Jurkat, Clone E6-1 (cell line): Measurements from ENCODE around the gene EYS.
"Not testable (repeated sequence)": the region's sequence is repeated elsewhere in the genome, so short reads cannot be mapped to it uniquely, and the experiment has no call there.

Experiments used
- DNase-seq: peaks from one replicate; pipeline ENCODE4 v3.0.0-alpha.2; 2011; ENCODE audit warnings: low read depth, low spot score
- H3K4me3 ChIP-seq: 2 replicates; pipeline ENCODE4 v1.5.1; 2011; ENCODE audit warnings: mild to moderate bottlenecking, low read length, control low read depth, moderate library complexity

The EYS gene

DNA sequence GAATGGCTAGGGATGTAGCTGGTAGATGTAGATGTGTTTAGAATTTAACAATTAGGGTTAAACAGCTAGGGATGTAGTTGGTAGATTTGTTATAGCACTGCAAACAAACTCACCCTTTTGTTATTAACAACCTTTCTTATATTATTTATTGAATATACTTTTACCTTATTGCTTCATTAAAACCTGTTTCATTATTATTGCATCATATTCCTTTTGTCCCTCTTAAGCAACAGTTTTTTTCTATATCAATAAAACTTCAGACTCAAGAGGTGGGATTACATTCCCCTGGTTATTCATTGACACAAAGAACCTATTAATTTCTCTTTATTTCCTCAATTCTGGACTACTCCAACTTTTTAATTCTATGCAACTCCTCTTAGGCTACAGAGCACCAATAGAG lies 661.2 kb downstream of the EYS start:
- no peak for DNase-seq
- H3K4me3 ChIP-seq, result no peak overlapping the region

DNA sequence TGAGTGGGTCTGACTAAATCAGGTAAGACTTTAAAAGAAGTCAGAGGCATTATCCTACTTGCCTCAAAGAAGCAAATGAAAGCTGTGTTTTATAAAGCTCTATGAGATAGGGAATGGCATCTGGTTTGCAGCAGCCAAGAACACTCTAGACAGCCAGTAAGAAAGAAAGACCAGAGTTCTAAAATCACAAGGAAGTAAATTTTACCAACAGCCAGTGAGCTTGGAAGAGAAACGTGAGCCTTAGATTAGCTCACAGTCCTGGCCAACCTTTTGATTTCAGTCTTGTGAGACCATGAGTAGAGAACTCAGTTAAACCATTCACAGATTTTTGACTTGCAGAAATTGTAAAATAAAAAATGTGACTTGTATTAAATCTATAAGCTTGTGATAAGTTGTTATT lies 693.0 kb downstream of the EYS start:
- H3K4me3 ChIP-seq, result no peak overlapping the region
- no peak for DNase-seq

DNA sequence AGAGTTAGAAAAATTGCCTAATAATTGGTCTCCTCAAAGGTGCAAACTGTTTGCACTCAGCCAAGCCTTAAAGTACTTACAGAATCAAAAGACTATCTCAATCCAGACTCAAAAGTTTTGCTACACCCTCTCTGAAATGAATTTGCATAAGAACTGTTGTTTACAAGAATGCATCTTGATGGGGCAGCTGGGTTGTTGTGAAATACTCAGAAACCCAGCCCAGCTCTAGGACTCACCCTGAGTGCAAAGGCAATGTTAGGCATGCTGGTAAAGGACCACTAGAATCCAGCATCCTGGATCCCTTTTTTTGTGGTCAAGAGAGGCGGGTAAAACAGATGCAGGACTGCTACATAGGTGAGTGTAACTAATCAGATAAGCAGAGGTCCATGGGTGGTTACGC lies 700.2 kb downstream of the EYS start:
- DNase-seq, result no peak
- H3K4me3 ChIP-seq, result no peak overlapping the region

DNA sequence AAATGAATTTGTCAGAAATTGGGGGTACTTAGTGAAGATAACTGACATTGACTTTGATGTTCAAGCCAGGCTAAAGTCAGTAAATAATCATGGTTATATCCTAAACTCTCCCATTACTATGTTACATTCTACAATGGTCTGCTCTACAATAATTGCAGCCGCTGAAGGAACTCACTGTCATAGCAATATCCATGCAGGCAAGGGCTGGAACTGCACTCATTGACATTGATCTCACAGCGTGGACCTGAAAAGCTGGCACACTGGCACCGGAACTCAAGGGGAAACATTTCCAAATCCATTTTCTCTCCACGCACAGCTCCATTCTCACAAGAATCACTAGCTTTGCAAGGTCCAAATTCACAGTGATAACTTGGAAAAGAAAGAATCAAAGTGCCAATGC lies 702.7 kb downstream of the EYS start:
- no peak overlapping the region for H3K4me3 ChIP-seq
- DNase-seq, result no peak

GRCh38 chr6:65002882-65003281 lies 704.1 kb downstream of the EYS start:
- not testable (repeated sequence) for DNase-seq, H3K4me3 ChIP-seq

GRCh38 chr6:65000815-65001214 lies 706.2 kb downstream of the EYS start:
- H3K4me3 ChIP-seq, result no peak overlapping the region
- DNase-seq, result no peak

GRCh38 chr6:64998204-64998603 lies 708.8 kb downstream of the EYS start:
- DNase-seq, result no peak
- no peak overlapping the region for H3K4me3 ChIP-seq

- DNase-seq, result no peak
- H3K4me3 ChIP-seq, result no peak overlapping the region
These were observed 710.7 kb downstream of the EYS start for GRCh38 chr6:64996301-64996700.

GRCh38 chr6:64990652-64991304 lies 716.2 kb downstream of the EYS start:
- no peak overlapping the region for H3K4me3 ChIP-seq
- no peak for DNase-seq

DNA sequence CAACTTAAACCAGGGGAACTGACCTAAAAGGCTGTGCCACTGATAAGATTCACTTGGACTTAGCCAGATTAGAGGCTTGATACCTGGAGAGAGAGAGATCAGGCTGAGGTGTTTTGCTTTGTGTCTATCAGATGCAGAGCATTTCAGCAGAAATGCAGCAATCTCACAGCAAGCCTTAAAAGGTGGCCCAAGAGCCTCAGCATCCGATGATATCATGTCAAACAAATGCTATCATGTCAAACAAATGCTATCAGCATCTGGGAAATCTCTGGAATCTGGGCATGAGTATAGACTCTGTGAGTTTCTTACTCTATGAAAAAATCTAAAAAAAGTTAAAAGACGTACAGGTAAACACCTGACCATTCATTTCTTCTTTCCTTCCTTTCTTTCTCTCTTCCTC lies 718.9 kb downstream of the EYS start:
- no peak for DNase-seq
- no peak overlapping the region for H3K4me3 ChIP-seq

DNA sequence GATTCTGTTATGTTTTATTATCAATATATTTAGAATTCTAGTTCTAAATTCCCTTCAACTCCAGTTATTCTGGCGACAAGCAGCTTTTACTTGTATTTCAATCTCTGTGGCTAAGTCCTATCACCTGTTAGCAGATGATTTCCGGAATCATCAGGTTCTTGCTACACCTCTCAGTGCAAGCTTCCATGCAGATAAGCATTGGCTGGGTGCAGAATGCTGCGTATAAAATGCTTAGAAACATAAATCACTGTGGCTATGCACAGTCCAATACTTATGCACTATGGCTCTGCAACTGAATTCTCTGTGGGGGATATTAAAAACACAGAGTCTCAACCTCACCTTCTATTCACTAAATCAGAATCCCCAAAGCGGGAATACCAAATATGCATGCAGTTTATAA lies 720.0 kb downstream of the EYS start:
- no peak for DNase-seq
- no peak overlapping the region for H3K4me3 ChIP-seq

DNA sequence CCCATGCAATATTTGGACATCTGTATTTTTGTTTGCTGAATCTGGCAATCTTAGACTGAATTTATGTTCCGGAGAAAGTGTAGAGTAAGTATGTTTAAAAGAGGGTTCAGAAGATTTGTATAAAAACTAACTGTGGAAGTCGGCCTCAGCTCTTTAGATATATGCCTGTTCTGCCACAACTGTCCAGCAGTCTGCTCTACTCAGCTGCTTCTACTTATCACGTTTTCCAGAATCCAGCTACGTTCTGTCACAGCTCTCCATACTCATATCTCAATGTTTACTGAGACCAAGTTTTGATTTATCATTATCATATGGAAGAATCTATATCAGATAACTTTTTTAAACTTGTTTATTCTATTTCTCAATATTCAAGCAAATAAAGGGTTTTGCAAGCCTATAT lies 721.3 kb downstream of the EYS start:
- no peak for DNase-seq
- H3K4me3 ChIP-seq, result no peak overlapping the region

- DNase-seq, result no peak
- H3K4me3 ChIP-seq, result no peak overlapping the region
These were observed 722.1 kb downstream of the EYS start for GRCh38 chr6:64984948-64985347.

GRCh38 chr6:64983089-64983488 lies 723.9 kb downstream of the EYS start:
- DNase-seq, result no peak
- no peak overlapping the region for H3K4me3 ChIP-seq

- no peak overlapping the region for H3K4me3 ChIP-seq
- DNase-seq, result no peak
These were observed 733.9 kb downstream of the EYS start for GRCh38 chr6:64973142-64973541.

DNA sequence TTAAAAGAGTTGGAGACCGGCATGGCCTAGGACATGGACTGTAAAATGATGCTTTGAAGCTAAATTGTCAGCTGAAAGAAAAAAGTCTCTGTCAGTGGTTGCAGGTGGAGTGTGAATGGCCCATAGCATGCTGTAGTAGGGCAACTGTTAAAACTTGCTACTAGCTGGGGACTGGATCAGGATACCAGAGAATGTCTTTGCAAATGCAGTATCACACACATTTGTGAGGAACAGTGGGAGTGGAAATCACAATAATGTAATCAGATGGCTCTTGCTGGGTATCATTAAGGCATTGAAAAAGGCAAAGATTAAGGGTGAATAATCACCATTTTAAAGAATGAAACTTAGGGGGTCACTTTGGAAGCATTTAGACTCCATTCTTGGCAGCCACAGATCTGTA lies 737.9 kb downstream of the EYS start:
- DNase-seq, result no peak
- no peak overlapping the region for H3K4me3 ChIP-seq

GRCh38 chr6:64955435-64955848 lies 751.6 kb downstream of the EYS start:
- no peak for DNase-seq
- no peak overlapping the region for H3K4me3 ChIP-seq

- no peak overlapping the region for H3K4me3 ChIP-seq
- DNase-seq, result no peak
These were observed 757.8 kb downstream of the EYS start for GRCh38 chr6:64949257-64949656.

DNA sequence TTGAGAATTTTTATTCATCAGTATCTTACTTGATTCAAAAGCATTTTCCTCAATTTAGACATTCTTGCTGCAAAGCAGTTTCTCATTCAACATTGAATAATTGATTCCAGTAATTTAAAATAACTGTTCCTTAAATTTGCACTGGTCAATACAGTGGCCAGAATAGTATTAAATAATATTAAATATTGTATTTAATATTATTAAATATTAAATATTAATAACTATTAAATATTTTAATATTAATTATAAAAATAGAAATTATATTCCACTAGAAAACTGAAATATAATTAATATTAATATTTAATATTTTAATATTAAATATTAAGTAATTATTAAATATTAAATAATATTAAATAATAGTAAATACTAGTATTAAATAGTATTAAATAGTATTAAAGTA lies 758.8 kb downstream of the EYS start:
- DNase-seq, result no peak
- H3K4me3 ChIP-seq, result no peak overlapping the region

GRCh38 chr6:64945450-64945849 lies 761.6 kb downstream of the EYS start:
- H3K4me3 ChIP-seq, result no peak overlapping the region
- no peak for DNase-seq

- no peak overlapping the region for H3K4me3 ChIP-seq
- DNase-seq, result no peak
These were observed 774.5 kb downstream of the EYS start for GRCh38 chr6:64932486-64932885.

DNA sequence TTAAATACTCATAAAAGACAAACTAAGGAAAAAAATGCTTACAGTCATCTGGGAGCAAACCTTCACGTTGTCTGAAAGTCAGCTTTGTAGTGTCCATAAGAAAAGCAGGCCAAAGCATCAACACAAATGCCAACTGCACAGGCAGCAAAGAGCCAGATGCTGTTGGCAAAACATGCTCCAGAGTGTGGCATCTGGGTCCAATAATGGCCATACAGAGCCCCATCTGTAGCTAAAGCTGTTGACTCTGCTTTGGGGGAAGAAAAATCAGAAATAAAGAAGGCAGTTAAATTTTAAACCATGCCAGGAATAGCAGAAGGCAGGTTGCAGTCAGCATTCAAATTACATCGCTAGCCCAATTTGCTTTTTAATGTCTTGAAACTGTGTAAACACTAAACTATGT lies 776.3 kb downstream of the EYS start:
- DNase-seq, result no peak
- H3K4me3 ChIP-seq, result no peak overlapping the region
